CD14-positive monocyte (primary cell): Measurements from ENCODE around the gene PRLR. TPM values are rescaled to one million over a fixed set of nuclear protein-coding genes. Genes with fewer than 3 reads are reported as not detected.

Source experiments
- DNase-seq, 3 donors: peaks; one replicate each; pipeline ENCODE4 v3.0.0-alpha.2; 2011 to 2022
- H2AFZ ChIP-seq: 2 replicates; pipeline ENCODE4 v1.6.0; 2012; ENCODE audit warnings: mild to moderate bottlenecking, low read depth, low read length, inconsistent platforms; ENCODE audit not compliant: insufficient read depth, poor library complexity, severe bottlenecking
- H3K27ac ChIP-seq, 2 donors: 1 replicate in 1 of 2; 2 replicates in 1 of 2; pipeline ENCODE4 v1.5.1; 2012 to 2013; ENCODE audit warnings: low read length in 2 of 2, control low read depth in 1 of 2, inconsistent platforms in 1 of 2, low read depth in 1 of 2, mild to moderate bottlenecking in 1 of 2
- H3K27me3 ChIP-seq, 2 donors: one replicate each; pipeline versions ENCODE4 v1.6.0 to v1.6.1; 2011 to 2013; ENCODE audit warnings: low read length in 2 of 2; ENCODE audit not compliant: control insufficient read depth in 2 of 2, insufficient read depth in 2 of 2
- H3K36me3 ChIP-seq, 2 donors: replicated peaks in 1 of 2; 1 replicate in 1 of 2; 2 replicates in 1 of 2; pipeline versions ENCODE4 v1.5.1 to v1.6.1; 2012 to 2013; ENCODE audit warnings: low read length in 2 of 2, control low read depth in 1 of 2, inconsistent platforms in 1 of 2, mild to moderate bottlenecking in 1 of 2; ENCODE audit not compliant: insufficient read depth in 2 of 2, control insufficient read depth in 1 of 2
- H3K4me1 ChIP-seq, 2 donors: 1 replicate in 1 of 2; 2 replicates in 1 of 2; pipeline versions ENCODE4 v1.5.1 to v1.6.1; 2012 to 2013; ENCODE audit warnings: low read length in 2 of 2, control low read depth in 1 of 2, inconsistent platforms in 1 of 2, mild to moderate bottlenecking in 1 of 2, moderate library complexity in 1 of 2; ENCODE audit not compliant: insufficient read depth in 2 of 2, control insufficient read depth in 1 of 2
- H3K4me2 ChIP-seq: replicated peaks from 2 replicates; pipeline ENCODE3; 2012; ENCODE audit warnings: low read length, moderate library complexity, mild to moderate bottlenecking; ENCODE audit not compliant: poor library complexity, severe bottlenecking; ENCODE audit errors: extremely low read depth
- H3K4me3 ChIP-seq, 3 experiments: fragments of 200-600 bp in 1 of 3; sonication (generic) in 1 of 3; replicated peaks in 1 of 3; 1 replicate in 2 of 3; 2 replicates in 1 of 3; pipeline ENCODE4 v1.5.1; 2011 to 2013; ENCODE audit warnings: low read length in 3 of 3, mild to moderate bottlenecking in 3 of 3, control low read depth in 2 of 3, low read depth in 2 of 3, inconsistent platforms in 1 of 3, moderate library complexity in 1 of 3
- H3K79me2 ChIP-seq: 2 replicates; pipeline ENCODE4 v1.6.0; 2012; ENCODE audit warnings: mild to moderate bottlenecking, control low read depth, inconsistent platforms, low read length, moderate library complexity; ENCODE audit not compliant: insufficient read depth
- H3K9ac ChIP-seq: 2 replicates; pipeline ENCODE4 v1.6.0; 2017; ENCODE audit warnings: low read length, mild to moderate bottlenecking; ENCODE audit not compliant: insufficient read depth, poor library complexity, severe bottlenecking
- H3K9me3 ChIP-seq, 2 donors: replicated peaks in 1 of 2; 1 replicate in 1 of 2; 2 replicates in 1 of 2; pipeline versions ENCODE4 v1.5.1 to v1.6.1; 2012 to 2013; ENCODE audit warnings: low read length in 2 of 2, control low read depth in 1 of 2; ENCODE audit not compliant: control insufficient read depth in 1 of 2, insufficient read depth in 1 of 2
- H4K20me1 ChIP-seq: 2 replicates; pipeline ENCODE4 v1.6.0; 2012; ENCODE audit warnings: mild to moderate bottlenecking, low read length, control low read depth, moderate library complexity; ENCODE audit not compliant: insufficient read depth
- H3K27ac Mint-ChIP-seq, 7 donors: one replicate each; pipeline ENCODE4 v1.8.0; 2020; ENCODE audit warnings: mild to moderate bottlenecking in 7 of 7, mixed read lengths in 7 of 7, moderate library complexity in 6 of 7, inconsistent platforms in 2 of 7
- H3K27me3 Mint-ChIP-seq, 3 donors: one replicate each; pipeline ENCODE4 v1.8.0; 2021 to 2022; ENCODE audit warnings: low read depth in 3 of 3, mild to moderate bottlenecking in 3 of 3, mixed read lengths in 3 of 3, moderate library complexity in 3 of 3, inconsistent platforms in 1 of 3
- H3K36me3 Mint-ChIP-seq, 2 donors: one replicate each; pipeline ENCODE4 v1.8.0; 2020; ENCODE audit warnings: mixed read lengths in 2 of 2, inconsistent platforms in 1 of 2, mild to moderate bottlenecking in 1 of 2
- H3K4me1 Mint-ChIP-seq: one replicate; pipeline ENCODE4 v1.8.0; 2020; ENCODE audit warnings: mild to moderate bottlenecking, mixed read lengths
- H3K4me3 Mint-ChIP-seq, 2 donors: one replicate each; pipeline ENCODE4 v1.8.0; 2020; ENCODE audit warnings: mild to moderate bottlenecking in 2 of 2, mixed read lengths in 2 of 2, moderate library complexity in 1 of 2
- H3K9me3 Mint-ChIP-seq, 7 donors: one replicate each; pipeline ENCODE4 v1.8.0; 2020 to 2022; ENCODE audit warnings: mixed read lengths in 7 of 7, mild to moderate bottlenecking in 6 of 7, moderate library complexity in 6 of 7, inconsistent platforms in 2 of 7
- WGBS: methylation state at CpG from one replicate; pipeline ENCODE4 v1.1.5; 2013; ENCODE audit warnings: missing lambda C conversion rate; ENCODE audit not compliant: insufficient coverage; 5-methylcytosine and 5-hydroxymethylcytosine counted together
- intact Hi-C, 2 donors: fragments of 100-400 bp; cut with micrococcal nuclease; formaldehyde crosslinking; loops; one replicate each; pipeline versions ENCODE4 v1.15.0 to v1.15.1; 2023
- polyA plus RNA-seq, 3 donors: library from polyadenylated mRNA; depleted of rRNA in 1 of 3; unstranded in 2 of 3; stranded (reverse) in 1 of 3; fragments of 300-500 nt in 2 of 3; fragments of >200 nt in 1 of 3; fragmentation: Illumina TruSeq in 2 of 3; gene quantifications; 1 replicate in 2 of 3; 2 replicates in 1 of 3; pipeline ENCODE4 v1.2.3, GENCODE V29; 2012 to 2021
- TF ChIP-seq, protein P1 (sequence below): fragments of 200-600 bp; IDR thresholded peaks from one replicate; pipeline ENCODE4 v1.8.0; 2022; ENCODE audit warnings: antibody characterized with exemption, mild to moderate bottlenecking

PRLR gene
- polyA plus RNA-seq, 3 donors: 0.12 to 1.7 (median 0.88) TPM

DNA sequence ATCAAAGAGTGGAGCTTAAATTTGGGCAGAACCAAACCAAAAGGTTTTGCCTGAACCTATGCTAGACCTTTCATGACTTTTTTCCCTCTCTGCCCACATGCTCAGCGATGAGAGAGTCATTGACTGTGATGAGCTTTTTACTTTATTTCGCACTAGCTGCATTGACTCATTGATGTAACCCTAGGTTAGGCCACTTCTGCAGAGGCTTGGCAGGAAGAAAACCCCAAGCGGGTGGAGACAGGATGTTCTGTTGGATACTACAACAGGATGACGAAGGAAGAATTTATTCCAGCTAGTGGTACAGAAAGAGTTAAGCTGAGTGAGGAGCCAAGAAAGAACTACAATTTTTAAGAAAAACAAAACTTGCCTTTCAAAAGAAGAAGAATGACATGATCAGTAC, 201.0 kb downstream of the PRLR start:
- Histone ChIP-seq H3K27me3 (peaks cover 0 to 6% of the 10 kb centered on the region in 2 donors), H3K36me3 (no peaks in the 10 kb centered on the region), H3K9me3 (no peaks in the 10 kb centered on the region), H2AFZ (no peak overlapping the region), H3K9ac (no peak overlapping the region), H3K79me2 (no peaks in the 10 kb centered on the region), H3K27ac (no peak overlapping the region), H3K4me3 (no peak overlapping the region), H3K4me2 (no peak overlapping the region), H4K20me1 (no peaks in the 10 kb centered on the region), H3K4me1 (no peaks in the 10 kb centered on the region)
- 80% methylated on average over 1 of the region's 4 CpGs for WGBS
- H3K27ac Mint-ChIP-seq: no peak overlapping the region
- H3K27me3 Mint-ChIP-seq: peaks cover 6 to 27% (median 7%) of the 10 kb centered on the region in 3 donors
- H3K4me3 Mint-ChIP-seq: no peak overlapping the region
- H3K36me3 Mint-ChIP-seq: no peaks in the 10 kb centered on the region
- TF ChIP-seq, protein P1, sequence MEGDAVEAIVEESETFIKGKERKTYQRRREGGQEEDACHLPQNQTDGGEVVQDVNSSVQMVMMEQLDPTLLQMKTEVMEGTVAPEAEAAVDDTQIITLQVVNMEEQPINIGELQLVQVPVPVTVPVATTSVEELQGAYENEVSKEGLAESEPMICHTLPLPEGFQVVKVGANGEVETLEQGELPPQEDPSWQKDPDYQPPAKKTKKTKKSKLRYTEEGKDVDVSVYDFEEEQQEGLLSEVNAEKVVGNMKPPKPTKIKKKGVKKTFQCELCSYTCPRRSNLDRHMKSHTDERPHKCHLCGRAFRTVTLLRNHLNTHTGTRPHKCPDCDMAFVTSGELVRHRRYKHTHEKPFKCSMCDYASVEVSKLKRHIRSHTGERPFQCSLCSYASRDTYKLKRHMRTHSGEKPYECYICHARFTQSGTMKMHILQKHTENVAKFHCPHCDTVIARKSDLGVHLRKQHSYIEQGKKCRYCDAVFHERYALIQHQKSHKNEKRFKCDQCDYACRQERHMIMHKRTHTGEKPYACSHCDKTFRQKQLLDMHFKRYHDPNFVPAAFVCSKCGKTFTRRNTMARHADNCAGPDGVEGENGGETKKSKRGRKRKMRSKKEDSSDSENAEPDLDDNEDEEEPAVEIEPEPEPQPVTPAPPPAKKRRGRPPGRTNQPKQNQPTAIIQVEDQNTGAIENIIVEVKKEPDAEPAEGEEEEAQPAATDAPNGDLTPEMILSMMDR: no peak
- H3K4me1 Mint-ChIP-seq: peaks cover 3% of the 10 kb centered on the region
- H3K9me3 Mint-ChIP-seq: peaks cover 0 to 2% (median 0%) of the 10 kb centered on the region in 7 donors
- DNase-seq: no peak
- intact Hi-C loops: no loop called here

DNA sequence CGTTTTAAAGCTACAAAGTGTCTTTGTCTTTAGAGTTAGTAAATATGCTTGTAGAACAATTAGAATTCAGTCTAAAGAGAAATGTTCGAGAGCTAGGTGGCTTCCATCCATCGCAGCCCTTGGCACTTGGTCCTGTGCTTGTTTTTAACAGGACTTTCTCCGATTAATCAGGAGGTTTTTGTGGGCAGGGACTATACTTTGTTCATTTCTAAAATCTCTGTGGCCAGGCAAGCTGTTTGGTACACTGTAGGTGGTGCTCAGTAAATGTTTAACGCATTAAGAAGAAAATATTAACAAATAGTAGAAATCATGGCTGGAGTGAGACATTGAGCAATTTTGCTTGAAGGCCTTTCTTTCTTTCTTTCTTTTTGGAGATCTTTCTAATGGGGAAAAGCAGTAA, 203.3 kb downstream of the PRLR start:
- peaks cover 0 to 6% of the 10 kb centered on the region in 2 donors for H3K27me3 ChIP-seq
- Mint-ChIP-seq H3K9me3 (no peaks in the 10 kb centered on the region), H3K36me3 (no peaks in the 10 kb centered on the region), H3K27ac (no peak overlapping the region), H3K4me3 (no peak overlapping the region), H3K27me3 (peaks cover 3 to 23% (median 7%) of the 10 kb centered on the region in 3 donors), H3K4me1 (peaks cover 3% of the 10 kb centered on the region)
- H3K9me3 ChIP-seq: no peaks in the 10 kb centered on the region
- H3K4me1 ChIP-seq: no peaks in the 10 kb centered on the region
- no peak overlapping the region for H3K9ac ChIP-seq
- H3K27ac ChIP-seq: no peak overlapping the region
- no peak overlapping the region for H3K4me3 ChIP-seq
- H3K4me2 ChIP-seq: no peak overlapping the region
- H3K36me3 ChIP-seq: no peaks in the 10 kb centered on the region
- H4K20me1 ChIP-seq: no peaks in the 10 kb centered on the region
- TF ChIP-seq, protein P1: no peak
- 92% methylated on average over 3 of the region's 5 CpGs for WGBS
- intact Hi-C loops: no loop called here
- no peak for DNase-seq
- H2AFZ ChIP-seq: no peak overlapping the region
- H3K79me2 ChIP-seq: no peaks in the 10 kb centered on the region
